HG03521 (cell line): ENCODE measurements around the gene NBAS.

Experiments used
- ATAC-seq: cut with Tn5 transposase; IDR thresholded peaks from one replicate; pipeline ENCODE4 v1.9.1; 2021; ENCODE audit warnings: mild to moderate bottlenecking, moderate library complexity; ENCODE audit not compliant: unreplicated experiment

NBAS gene

GRCh38 chr2:15560988-15561573 is at the start of gene NBAS:
Gene NBAS (minus strand): TSS chr2:15561334. CDS start chr2:15561304, 30 bp downstream.
- ATAC-seq, result peak; percentile 77

- no peak for ATAC-seq
Observed at GRCh38 chr2:15610430-15610952, 49.4 kb upstream of the NBAS start.

DNA sequence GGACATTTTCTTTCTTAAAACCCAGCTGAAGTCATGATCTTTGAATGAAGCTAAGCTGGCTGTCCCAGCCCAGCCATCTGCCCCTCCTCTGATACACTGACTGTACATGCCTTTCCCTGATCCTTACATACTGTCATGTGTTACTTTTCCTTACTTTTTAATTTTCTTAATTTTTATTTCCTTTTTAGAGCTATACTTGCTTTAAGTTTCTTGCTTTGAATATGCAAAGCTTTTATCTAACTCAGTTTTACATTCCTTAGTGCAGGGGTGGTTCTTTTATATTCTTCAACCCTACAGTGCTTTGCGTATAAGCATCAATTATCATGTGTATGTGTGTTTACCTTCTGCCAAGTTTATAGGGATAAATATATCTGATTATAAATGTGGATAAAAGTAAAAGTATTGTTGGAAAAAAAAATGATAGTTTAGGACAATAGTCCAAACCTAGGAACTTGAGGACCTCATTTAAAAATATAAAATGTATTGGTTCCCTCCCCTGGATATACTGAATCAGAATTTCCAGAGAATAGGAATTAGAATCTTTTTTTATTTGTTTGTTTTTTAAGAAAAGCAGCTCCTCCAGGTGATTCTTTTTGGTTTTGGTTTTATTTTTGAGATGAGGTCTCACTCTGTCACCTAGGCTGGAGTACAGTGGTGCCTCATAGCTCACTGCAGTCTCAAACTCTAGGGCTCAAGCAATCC is 48.4 kb upstream of the NBAS start:
- no peak for ATAC-seq

DNA sequence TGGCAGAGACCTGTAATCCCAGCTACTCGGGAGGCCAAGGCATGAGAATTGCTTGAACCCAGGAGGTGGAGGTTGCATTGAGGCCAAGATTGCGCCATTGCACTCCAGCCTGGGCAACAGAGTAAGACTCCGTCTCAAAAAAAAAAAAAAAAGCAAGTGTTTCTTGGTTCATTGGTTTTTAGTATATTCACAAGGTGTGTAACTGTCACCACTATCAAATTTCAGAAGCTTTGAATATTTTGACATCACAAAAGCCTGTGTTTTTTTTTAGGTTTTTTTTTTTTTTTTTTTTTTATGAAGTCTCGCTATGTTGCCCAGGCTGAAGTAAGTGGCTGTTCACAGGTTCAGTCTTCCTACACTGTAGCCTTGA is 47.2 kb upstream of the NBAS start:
- no peak for ATAC-seq

DNA sequence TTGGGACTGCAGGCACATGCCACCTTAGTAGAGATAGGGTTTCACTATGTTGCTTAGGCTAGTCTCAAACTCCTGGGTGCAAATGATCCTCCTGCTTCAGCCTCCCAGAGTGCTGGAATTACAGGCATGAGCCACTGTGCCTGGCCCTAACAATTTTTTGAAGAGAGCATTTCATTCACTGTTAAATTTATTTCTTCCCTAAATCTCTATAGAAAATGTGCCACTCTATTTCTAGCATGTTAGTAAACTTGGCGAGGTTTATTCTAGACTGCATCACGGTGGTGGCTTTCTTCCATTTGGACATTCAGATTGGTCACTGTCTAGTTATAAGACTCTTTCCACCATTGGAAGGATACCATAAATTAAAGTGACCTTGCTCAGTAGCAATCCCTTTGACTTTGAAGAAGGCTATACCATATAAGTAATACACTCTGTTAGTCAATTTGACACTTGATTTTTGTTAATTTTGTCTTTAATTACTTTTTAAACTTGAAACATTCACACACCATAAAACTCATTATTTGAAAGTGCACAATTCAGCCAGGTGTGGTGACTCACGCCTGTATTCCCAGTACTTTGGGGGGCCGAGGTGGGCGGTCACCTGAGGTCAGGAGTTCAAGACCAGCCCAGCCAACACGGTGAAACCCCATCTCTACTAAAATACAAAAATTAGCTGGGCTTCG is 46.7 kb upstream of the NBAS start:
- ATAC-seq, result no peak

GRCh38 chr2:15606481-15607441 is 45.6 kb upstream of the NBAS start:
- ATAC-seq, result no peak

- ATAC-seq, result no peak
Observed at GRCh38 chr2:15605721-15606120, 44.6 kb upstream of the NBAS start.

- no peak for ATAC-seq
Observed at GRCh38 chr2:15603948-15604347, 42.8 kb upstream of the NBAS start.

DNA sequence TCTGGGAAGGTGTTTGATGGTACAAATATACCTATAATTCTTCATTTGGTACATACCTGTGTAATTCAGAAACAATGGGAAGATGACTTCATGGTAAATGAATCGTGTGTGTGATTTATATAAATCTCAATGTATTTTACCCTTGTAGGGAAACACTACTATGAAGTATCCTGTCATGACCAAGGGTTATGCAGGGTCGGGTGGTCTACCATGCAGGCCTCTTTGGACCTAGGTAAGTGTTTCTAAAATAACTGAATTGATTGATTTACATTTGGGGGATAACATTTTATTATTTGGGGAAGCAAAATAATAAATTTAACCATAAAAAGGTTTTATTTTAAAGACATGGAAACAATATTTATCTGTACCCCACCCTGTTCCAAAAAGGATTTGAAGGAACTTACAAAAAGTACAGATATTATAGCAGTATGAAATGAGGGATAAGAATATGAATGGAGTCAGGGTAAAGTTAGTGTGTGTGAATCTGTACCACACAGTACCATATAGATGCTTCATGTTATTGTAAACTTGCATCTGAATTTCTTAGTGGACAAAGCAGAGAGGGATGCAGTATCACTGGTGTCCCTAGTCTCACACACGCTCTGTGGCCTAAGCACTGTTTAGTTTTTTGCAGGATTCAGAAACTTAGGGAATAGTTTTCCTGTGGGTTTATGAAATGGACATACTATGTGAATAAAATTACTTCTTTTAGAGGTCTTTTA is 42.1 kb upstream of the NBAS start:
- ATAC-seq, result no peak

- no peak for ATAC-seq
Observed at GRCh38 chr2:15602393-15602792, 41.3 kb upstream of the NBAS start.

GRCh38 chr2:15601681-15602080 is 40.5 kb upstream of the NBAS start:
- ATAC-seq, result no peak

DNA sequence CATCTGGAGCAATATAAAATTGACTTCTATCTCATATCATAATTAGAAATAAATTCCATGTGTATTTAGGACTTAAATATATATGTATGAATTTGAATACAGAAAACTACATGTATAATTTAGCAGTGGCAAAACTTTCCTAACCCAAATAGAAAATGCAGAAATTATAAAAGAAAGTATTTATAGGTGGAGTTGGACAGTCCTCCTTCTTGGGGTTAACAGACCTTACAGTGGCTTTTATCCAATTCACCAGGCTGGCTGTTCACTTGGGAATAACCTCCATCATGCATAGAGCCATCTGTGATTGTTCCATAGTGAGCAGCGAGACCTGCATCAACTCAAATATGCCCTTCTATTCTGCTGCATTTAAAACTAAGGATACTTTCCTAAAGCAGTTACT is 38.9 kb upstream of the NBAS start:
- ATAC-seq, result no peak

DNA sequence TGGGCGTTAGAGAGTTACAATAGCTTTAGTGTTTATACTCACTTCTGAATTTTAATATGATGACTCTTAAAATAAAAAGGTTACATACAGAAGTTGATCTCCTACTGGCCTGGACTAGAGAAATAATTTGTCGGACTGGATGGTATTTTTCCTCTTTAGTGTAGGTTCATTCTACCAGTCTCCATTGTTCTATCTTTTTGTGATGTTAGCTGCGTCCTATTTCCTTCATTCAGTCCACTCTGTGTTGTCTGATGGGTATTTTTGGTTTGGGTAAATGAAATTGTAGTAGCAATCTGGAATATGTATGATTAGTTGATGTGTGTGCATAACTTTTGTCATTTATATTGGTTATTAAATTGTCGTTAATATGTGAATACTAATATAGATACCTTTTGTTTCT is 35.8 kb upstream of the NBAS start:
- ATAC-seq, result no peak

- ATAC-seq, result no peak
Observed at GRCh38 chr2:15596350-15596749, 35.2 kb upstream of the NBAS start.

DNA sequence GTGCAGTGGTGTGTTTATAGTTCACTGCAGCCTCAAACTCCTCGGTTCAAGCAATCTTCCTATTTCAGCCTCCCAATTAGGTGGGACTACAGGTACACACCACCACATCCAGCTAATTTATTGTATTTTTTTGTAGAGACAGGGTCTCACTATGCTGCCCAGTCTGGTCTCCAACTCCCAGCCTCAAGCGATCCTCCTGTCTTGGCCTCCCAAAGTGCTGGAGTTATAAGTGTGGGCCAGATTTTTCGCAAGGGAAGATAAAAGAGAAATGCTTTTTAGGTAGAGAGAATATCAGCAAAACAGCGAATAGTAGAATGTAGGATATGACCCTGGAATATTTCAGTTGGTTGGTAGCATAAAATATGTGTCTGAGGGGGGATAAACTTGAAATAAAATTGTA is 34.8 kb upstream of the NBAS start:
- ATAC-seq, result no peak

DNA sequence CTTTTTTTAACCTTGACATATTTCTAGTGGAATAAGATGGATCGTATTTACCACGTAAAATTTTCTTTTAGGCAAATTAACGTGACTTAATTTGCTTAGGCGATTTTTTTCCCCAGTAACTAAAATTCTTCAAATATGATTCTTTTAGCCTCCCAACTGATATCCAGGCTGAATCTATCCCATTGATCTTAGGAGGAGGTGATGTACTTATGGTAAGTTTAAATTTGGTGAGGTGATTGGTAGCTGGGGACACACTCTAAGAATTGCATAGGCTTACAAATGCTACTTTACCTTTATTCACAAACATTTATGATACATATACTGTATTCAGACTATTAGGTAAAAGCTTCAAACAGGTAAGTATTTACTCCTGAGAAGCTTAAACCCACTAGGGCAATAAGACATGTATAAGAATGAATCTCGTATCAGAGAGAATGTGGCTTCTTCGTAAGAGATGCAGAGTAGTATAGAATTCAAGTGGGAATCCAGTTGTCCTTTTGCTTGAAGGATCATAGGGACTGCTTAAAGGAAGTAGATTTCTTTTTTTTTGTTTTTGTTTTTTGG is 34.3 kb upstream of the NBAS start:
- ATAC-seq, result no peak

- ATAC-seq, result no peak
Observed at GRCh38 chr2:15594291-15595256, 33.4 kb upstream of the NBAS start.

DNA sequence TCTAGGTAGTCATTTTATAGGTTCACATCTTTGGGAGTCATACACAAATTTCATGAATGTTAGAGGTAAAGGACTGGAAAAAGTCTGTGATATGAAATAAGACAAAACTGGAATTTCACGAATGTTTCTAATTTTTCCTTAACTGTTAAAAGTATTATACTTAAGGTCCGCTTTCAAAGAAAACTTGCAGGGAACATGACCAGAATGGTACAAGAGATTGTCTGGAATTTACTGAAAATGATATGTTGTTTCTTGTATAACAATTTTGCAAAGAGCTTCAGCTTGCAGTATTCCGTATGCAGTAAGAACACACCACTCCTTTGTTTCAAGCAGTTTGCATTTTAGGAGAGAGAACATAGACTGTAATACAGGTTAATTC is 32.2 kb upstream of the NBAS start:
- ATAC-seq, result no peak
